AG09309 (cell line): ENCODE data around the gene MRPL51.

Source experiments
- DNase-seq: peaks from one replicate; pipeline ENCODE4 v3.0.0-alpha.2; 2010; ENCODE audit warnings: low read depth
- H3K4me3 ChIP-seq: 2 replicates; pipeline ENCODE4 v1.5.1; 2011; ENCODE audit warnings: mild to moderate bottlenecking, low read depth, low read length, moderate library complexity; ENCODE audit not compliant: control insufficient read depth
- TF ChIP-seq, protein P1 (sequence below): IDR thresholded peaks from 2 replicates; pipeline ENCODE4 v1.5.1; 2011; ENCODE audit warnings: mild to moderate bottlenecking, low read depth, low read length, inconsistent platforms; ENCODE audit not compliant: insufficient read depth, control insufficient read depth; ENCODE audit errors: missing control alignments

The MRPL51 gene

DNA sequence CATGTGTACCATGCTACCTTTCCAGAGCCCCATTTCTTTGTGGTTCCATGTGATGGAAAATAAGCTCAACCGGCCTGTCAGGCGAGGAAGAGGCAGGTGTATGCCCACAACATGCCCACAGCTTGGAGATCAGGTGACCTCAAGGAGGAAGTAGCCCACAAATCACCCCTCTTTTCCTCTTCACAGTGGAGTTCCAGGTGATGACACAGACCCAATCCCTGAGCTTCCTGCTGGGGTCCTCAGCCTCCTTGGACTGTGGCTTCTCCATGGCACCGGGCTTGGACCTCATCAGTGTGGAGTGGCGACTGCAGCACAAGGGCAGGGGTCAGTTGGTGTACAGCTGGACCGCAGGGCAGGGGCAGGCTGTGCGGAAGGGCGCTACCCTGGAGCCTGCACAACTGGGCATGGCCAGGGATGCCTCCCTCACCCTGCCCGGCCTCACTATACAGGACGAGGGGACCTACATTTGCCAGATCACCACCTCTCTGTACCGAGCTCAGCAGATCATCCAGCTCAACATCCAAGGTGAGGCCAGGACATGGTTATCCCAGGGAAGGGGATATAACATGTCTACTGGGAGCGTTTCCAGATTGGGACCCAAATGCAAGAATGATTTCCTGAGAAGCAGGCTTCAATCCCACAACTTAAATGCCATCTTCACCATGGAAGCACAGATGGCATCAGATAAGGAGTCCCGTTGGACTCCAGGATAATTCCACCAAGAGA, 35.7 kb downstream of the MRPL51 start:
- TF ChIP-seq, protein P1, sequence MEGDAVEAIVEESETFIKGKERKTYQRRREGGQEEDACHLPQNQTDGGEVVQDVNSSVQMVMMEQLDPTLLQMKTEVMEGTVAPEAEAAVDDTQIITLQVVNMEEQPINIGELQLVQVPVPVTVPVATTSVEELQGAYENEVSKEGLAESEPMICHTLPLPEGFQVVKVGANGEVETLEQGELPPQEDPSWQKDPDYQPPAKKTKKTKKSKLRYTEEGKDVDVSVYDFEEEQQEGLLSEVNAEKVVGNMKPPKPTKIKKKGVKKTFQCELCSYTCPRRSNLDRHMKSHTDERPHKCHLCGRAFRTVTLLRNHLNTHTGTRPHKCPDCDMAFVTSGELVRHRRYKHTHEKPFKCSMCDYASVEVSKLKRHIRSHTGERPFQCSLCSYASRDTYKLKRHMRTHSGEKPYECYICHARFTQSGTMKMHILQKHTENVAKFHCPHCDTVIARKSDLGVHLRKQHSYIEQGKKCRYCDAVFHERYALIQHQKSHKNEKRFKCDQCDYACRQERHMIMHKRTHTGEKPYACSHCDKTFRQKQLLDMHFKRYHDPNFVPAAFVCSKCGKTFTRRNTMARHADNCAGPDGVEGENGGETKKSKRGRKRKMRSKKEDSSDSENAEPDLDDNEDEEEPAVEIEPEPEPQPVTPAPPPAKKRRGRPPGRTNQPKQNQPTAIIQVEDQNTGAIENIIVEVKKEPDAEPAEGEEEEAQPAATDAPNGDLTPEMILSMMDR: no peak
- H3K4me3 ChIP-seq: no peak overlapping the region
- DNase-seq: no peak

DNA sequence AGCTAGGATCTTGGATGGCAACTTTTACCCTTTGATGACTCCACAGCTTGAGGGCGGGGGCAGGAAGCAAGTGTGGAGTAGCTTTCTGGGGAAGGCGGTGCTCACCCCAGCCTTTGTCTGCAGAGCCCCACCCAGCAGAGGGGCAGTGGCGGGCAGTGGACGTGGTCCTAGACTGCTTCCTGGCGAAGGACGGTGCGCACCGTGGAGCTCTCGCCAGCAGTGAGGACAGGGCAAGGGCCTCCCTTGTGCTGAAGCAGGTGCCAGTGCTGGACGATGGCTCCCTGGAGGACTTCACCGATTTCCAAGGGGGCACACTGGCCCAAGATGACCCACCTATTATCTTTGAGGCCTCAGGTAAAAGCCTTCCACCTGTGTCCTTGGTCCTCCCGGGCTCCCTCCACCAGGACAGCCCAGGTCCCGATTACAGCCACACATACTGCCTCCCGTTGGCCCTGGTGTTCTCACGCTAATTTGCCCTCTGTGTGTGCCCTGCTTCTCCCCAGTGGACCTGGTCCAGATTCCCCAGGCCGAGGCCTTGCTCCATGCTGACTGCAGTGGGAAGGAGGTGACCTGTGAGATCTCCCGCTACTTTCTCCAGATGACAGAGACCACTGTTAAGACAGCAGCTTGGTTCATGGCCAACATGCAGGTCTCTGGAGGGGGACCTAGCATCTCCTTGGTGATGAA, 40.0 kb downstream of the MRPL51 start:
- DNase-seq: no peak
- TF ChIP-seq, protein P1: no peak
- H3K4me3 ChIP-seq: peak overlapping the region; percentile 85

DNA sequence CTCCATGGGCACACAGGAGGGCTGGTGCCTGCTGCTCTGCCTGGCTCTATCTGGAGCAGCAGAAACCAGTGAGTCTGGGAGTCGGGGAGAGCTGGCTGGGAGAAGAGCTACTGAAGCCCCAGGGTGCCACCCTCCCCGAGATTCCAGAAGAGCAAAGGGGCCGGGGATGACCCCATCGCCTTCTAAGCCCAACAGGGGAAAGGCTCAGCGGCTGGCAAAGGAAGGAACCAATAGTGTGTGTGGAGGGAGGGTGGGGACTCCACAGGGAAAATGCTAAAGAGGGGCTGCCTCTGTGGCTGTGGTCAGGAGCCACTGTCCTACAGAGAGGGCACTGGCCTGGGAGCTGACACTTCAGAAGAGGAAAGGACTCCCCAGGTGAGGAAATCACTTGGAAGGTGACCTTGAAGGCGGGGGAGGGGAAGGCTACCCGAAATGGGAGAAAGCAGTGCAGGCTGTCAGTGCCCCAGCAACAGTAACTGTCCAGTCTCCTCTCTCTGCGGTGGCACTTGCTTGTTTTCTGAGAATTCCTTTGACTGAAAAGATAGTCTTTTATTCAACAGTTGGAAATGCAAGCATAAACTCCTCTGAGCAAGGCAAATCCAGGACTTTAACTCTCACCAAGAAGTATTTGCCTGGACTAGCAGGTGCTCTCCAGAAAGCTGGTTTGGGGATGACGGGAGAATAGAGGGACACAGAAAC, 40.7 kb downstream of the MRPL51 start:
- DNase-seq: no peak
- TF ChIP-seq, protein P1: no peak
- peak overlapping the region; percentile 85 for H3K4me3 ChIP-seq

DNA sequence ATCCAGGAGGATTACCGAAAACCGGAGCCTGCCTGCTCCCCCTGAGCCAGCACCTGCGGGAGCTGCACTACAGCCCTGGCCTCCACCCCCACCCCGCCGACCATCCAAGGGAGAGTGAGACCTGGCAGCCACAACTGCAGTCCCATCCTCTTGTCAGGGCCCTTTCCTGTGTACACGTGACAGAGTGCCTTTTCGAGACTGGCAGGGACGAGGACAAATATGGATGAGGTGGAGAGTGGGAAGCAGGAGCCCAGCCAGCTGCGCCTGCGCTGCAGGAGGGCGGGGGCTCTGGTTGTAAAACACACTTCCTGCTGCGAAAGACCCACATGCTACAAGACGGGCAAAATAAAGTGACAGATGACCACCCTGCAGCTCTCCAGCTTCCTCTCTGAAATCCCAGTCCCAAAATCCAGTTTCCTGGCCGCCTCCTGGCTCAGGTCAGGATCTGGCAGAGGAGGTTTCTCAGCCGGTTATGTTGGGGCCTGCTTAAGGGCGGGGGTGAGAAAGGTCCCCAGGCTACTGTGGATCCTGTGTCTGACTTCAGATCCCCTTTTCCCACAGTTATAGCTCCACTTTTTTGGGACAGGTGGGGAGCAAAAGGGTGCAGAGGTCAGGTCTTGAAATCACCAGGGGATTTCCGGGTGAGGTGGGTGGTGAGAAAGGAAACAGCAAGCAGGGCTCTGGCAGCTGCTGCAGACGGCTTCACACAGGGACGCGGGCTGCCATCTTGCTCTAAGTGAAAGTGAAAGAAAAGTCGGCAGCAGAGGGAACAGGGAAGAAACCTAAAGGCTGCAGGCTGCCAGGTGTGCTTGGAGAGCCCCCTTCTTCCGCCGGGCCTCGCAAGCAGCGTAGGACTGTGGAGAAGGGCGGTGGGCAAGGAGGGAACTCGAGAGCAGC, 41.5 kb downstream of the MRPL51 start, which contains the start of gene TAPBPL:
TSS of gene TAPBPL (plus strand) at position 695 of the 897 bp plus-strand sequence. CDS start 207 bp downstream, outside the sequence.
- H3K4me3 ChIP-seq: peak within 1 kb of the TSS; percentile 85
- DNase-seq: peak; percentile 44
- TF ChIP-seq, protein P1: no peak

DNA sequence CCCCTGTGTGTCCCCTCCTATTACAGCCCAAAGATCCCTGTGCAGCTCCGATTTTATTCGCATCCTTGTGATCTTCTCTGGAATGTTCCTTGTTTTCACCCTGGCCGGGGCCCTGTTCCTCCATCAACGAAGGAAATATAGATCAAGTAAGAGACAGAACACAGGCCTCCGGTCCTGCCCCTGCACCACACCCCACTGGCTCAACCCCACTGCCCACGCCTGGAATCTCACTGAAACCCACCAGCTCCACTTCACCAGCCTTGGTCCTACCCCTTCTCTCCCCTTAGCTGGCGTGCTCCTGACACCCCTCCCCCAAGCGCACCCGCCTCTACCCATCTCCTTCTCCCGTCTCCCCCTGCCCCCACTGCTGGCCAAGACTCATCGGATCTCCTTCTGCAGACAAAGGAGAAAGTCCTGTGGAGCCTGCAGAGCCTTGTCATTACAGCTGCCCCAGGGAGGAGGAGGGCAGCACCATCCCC, 42.2 kb downstream of the MRPL51 start:
- TF ChIP-seq, protein P1: no peak
- no peak for DNase-seq
- peak overlapping the region; percentile 85 for H3K4me3 ChIP-seq
